HG02642 (cell line): ENCODE measurements around the gene PUDP.
"Not testable (repeated sequence)": the region's sequence is repeated elsewhere in the genome, so short reads cannot be mapped to it uniquely, and the experiment has no call there.

Experiments
- ATAC-seq: cut with Tn5 transposase; IDR thresholded peaks from one replicate; pipeline ENCODE4 v1.9.1; 2021; ENCODE audit warnings: mild to moderate bottlenecking; ENCODE audit not compliant: unreplicated experiment, poor library complexity

PUDP gene

GRCh38 chrX:7147978-7148854, at the start of gene PUDP:
Gene PUDP (minus strand): TSS chrX:7148153. CDS start chrX:7148113, 40 bp downstream.
- ATAC-seq, result peak; percentile 82

GRCh38 chrX:7194606-7195005, 46.7 kb upstream of the PUDP start:
- ATAC-seq, result no peak

- no peak for ATAC-seq
Measured at GRCh38 chrX:7192871-7193270, 44.9 kb upstream of the PUDP start.

GRCh38 chrX:7191681-7192110, 43.7 kb upstream of the PUDP start:
- ATAC-seq, result no peak

GRCh38 chrX:7190157-7190556, 42.2 kb upstream of the PUDP start:
- ATAC-seq, result no peak

GRCh38 chrX:7188672-7189071, 40.7 kb upstream of the PUDP start:
- ATAC-seq, result no peak

- no peak for ATAC-seq
Measured at GRCh38 chrX:7184816-7185215, 36.9 kb upstream of the PUDP start.

- ATAC-seq, result no peak
Measured at GRCh38 chrX:7179446-7179845, 31.5 kb upstream of the PUDP start.

- not testable (repeated sequence) for ATAC-seq
Measured at GRCh38 chrX:7178859-7179258, 30.9 kb upstream of the PUDP start.

GRCh38 chrX:7170898-7171297, 22.9 kb upstream of the PUDP start:
- ATAC-seq, result no peak

GRCh38 chrX:7169627-7170026, 21.7 kb upstream of the PUDP start:
- no peak for ATAC-seq

- ATAC-seq, result no peak
Measured at GRCh38 chrX:7168371-7168770, 20.4 kb upstream of the PUDP start.

- no peak for ATAC-seq
Measured at GRCh38 chrX:7164174-7164573, 16.2 kb upstream of the PUDP start.

- no peak for ATAC-seq
Measured at GRCh38 chrX:7163146-7163677, 15.3 kb upstream of the PUDP start.

GRCh38 chrX:7159149-7159861, 11.4 kb upstream of the PUDP start:
- ATAC-seq, result no peak

GRCh38 chrX:7158468-7158990, 10.6 kb upstream of the PUDP start:
- ATAC-seq, result no peak

GRCh38 chrX:7156879-7157278, 8.9 kb upstream of the PUDP start:
- ATAC-seq, result no peak

- ATAC-seq, result no peak
Measured at GRCh38 chrX:7155163-7155562, 7.2 kb upstream of the PUDP start.

- ATAC-seq, result no peak
Measured at GRCh38 chrX:7154041-7154597, 6.2 kb upstream of the PUDP start.

GRCh38 chrX:7153231-7153630, 5.3 kb upstream of the PUDP start:
- no peak for ATAC-seq

GRCh38 chrX:7149411-7149810, 1.5 kb upstream of the PUDP start:
- ATAC-seq, result no peak
